Bronchial epithelial cell (primary cell): ENCODE results near the gene CACNB1. TPM values are rescaled to one million over a fixed set of nuclear protein-coding genes. Genes with fewer than 3 reads are reported as not detected.
"Not testable (repeated sequence)": the region's sequence is repeated elsewhere in the genome, so short reads cannot be mapped to it uniquely, and the experiment has no call there.

Source experiments
- DNase-seq: peaks from one replicate; pipeline ENCODE4 v3.0.0-alpha.2; 2010; ENCODE audit warnings: low read depth
- FAIRE-seq: peaks from 2 replicates; lab custom pipeline; 2011; peaks lifted over from hg19 to GRCh38; lab: Jason Lieb, UNC
- H3K27me3 ChIP-seq: 2 replicates; pipeline ENCODE4 v1.5.1; 2011; ENCODE audit warnings: low read length; ENCODE audit not compliant: control insufficient read depth, insufficient read depth
- H3K36me3 ChIP-seq: 2 replicates; pipeline ENCODE4 v1.5.1; 2011; ENCODE audit warnings: low read length; ENCODE audit not compliant: control insufficient read depth, insufficient read depth
- H3K4me3 ChIP-seq: 2 replicates; pipeline ENCODE4 v1.5.1; 2011; ENCODE audit warnings: mild to moderate bottlenecking, low read depth, low read length, control low read depth
- total RNA-seq: library from RNA; depleted of rRNA; stranded (reverse); fragments of >200 nt; gene quantifications from 2 replicates; pipeline ENCODE4 v1.2.1, GENCODE V29; 2014
- TF ChIP-seq, protein P1 (sequence below): IDR thresholded peaks from 2 replicates; pipeline ENCODE4 v1.5.1; 2011; ENCODE audit warnings: mild to moderate bottlenecking, moderate library complexity, low read length, control low read depth, inconsistent platforms; ENCODE audit not compliant: insufficient read depth, severe bottlenecking

CACNB1 gene
- total RNA-seq, 1 donor from 2014 or later, result 4.7 TPM

- Histone ChIP-seq H3K27me3 (no peaks in the 10 kb centered on the region), H3K36me3 (no peaks in the 10 kb centered on the region), H3K4me3 (no peak overlapping the region)
- TF ChIP-seq, protein P1, sequence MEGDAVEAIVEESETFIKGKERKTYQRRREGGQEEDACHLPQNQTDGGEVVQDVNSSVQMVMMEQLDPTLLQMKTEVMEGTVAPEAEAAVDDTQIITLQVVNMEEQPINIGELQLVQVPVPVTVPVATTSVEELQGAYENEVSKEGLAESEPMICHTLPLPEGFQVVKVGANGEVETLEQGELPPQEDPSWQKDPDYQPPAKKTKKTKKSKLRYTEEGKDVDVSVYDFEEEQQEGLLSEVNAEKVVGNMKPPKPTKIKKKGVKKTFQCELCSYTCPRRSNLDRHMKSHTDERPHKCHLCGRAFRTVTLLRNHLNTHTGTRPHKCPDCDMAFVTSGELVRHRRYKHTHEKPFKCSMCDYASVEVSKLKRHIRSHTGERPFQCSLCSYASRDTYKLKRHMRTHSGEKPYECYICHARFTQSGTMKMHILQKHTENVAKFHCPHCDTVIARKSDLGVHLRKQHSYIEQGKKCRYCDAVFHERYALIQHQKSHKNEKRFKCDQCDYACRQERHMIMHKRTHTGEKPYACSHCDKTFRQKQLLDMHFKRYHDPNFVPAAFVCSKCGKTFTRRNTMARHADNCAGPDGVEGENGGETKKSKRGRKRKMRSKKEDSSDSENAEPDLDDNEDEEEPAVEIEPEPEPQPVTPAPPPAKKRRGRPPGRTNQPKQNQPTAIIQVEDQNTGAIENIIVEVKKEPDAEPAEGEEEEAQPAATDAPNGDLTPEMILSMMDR, result no peak
- DNase-seq (no peak), FAIRE-seq (no peak)
These were observed 67.3 kb downstream of the CACNB1 start for GRCh38 chr17:39130205-39130604.

- FAIRE-seq, result not testable (repeated sequence)
These were observed 67.9 kb downstream of the CACNB1 start for GRCh38 chr17:39129544-39129943.

GRCh38 chr17:39126436-39126835 is 71.0 kb downstream of the CACNB1 start:
- Histone ChIP-seq H3K36me3 (no peaks in the 10 kb centered on the region), H3K27me3 (no peaks in the 10 kb centered on the region), H3K4me3 (no peak overlapping the region)
- DNase-seq (no peak), FAIRE-seq (no peak)
- TF ChIP-seq, protein P1, result no peak

More at GRCh38 chr17:39129544-39129943, 67.9 kb downstream of the CACNB1 start:
- H3K4me3 ChIP-seq, H3K27me3 ChIP-seq, DNase-seq, H3K36me3 ChIP-seq: not testable (repeated sequence)

DNA sequence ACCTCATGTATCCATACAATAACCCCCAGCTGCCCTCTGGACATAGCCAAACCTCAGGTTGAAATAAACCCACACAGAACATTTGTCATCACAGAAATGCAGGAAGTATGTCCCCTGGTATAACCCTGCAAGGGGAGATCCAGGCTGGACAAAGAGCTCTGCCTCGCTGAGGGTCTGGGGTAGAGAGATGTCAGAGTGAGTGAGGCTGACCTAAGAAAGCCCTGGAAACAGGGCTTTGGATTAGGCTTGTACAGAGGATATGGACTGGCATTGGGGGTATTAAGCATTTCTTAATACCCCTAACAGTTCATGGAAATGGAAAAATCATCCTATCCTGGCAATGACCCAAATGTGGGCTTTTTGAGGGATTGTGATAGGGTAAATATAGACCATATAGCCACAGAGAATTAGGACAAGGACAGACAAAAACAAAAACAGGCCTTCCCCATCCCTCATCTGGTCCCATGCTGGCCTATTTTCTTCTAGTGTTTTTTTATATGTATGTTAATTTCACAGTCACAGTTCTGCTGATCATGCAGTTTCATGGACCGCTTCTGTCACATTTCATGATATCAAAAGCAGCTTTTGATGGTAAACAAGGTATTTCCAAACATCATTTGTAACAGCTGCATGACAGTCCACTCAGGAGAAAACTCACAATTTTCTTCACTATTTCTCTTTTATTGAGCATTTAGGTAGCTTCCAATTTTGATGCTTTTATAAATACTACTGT is 72.2 kb downstream of the CACNB1 start:
- H3K36me3 ChIP-seq, result no peaks in the 10 kb centered on the region
- H3K4me3 ChIP-seq, result no peak overlapping the region
- TF ChIP-seq, protein P1, result no peak
- FAIRE-seq, result no peak
- DNase-seq, result no peak
- H3K27me3 ChIP-seq, result no peaks in the 10 kb centered on the region

- DNase-seq (peak; percentile 46), FAIRE-seq (no peak)
- no peaks in the 10 kb centered on the region for H3K36me3 ChIP-seq
- H3K4me3 ChIP-seq, result no peak overlapping the region
- TF ChIP-seq, protein P1, result no peak
- no peaks in the 10 kb centered on the region for H3K27me3 ChIP-seq
These were observed 73.8 kb downstream of the CACNB1 start for GRCh38 chr17:39123627-39124026.

Other genes starting within 250 kb of the CACNB1 start
- gene FBXO47, start 230.3 kb downstream of the CACNB1 start, total RNA-seq, result under 0.01 TPM in 1 of 2 replicates, not detected in the other
- under 0.01 TPM in 2 replicates for gene PLXDC1, start 46.0 kb downstream of the CACNB1 start, total RNA-seq
- gene ARL5C, start 31.5 kb downstream of the CACNB1 start, total RNA-seq, result not detected in 2 replicates
- 2,288 and 3,067 TPM in 2 replicates for gene RPL19, start 2.6 kb upstream of the CACNB1 start, total RNA-seq
- not detected in 2 replicates for gene STAC2, start 28.3 kb upstream of the CACNB1 start, total RNA-seq
- 9.0 and 9.3 TPM in 2 replicates for gene FBXL20, start 204.0 kb upstream of the CACNB1 start, total RNA-seq